ENCODE results near the gene SKA1. TPM values are rescaled to one million over a fixed set of nuclear protein-coding genes. Genes with fewer than 3 reads are reported as not detected.

SKA1 gene, protein sequence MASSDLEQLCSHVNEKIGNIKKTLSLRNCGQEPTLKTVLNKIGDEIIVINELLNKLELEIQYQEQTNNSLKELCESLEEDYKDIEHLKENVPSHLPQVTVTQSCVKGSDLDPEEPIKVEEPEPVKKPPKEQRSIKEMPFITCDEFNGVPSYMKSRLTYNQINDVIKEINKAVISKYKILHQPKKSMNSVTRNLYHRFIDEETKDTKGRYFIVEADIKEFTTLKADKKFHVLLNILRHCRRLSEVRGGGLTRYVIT
- total RNA-seq (2014; rRNA removed; shearing (Covaris generic)), result 41.1 and 49.9 TPM in 2 replicates

DNA sequence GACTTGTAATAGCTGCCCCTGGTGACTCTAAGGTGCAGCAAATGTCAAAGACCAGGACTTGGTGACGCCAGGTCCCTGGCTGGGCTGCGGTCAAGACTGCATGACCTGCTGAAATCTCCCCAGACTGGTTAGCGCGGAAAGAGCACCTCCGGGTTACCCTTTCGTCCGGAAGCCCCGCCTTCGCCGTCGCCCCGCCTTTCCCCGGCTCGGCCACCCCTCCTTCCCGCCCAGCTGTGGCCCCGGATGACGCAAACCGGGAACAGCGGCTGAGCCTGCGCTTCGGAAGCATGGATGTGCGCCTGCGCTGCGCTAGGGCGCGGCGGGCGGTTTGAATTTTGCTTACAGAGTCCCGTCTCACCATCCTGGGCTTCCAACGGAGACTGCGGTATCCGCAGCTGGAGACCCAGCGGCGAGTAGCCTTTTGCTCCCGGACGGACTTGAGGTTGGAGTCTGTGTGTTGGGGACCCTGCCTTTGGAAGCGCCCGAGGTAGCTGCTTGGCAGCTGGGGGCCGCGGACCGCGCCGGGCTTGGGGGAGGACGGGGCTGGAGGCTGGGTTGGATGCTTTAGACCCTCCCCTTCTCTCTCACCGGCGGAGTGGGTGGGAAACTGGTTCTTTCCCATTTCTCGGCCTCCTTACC lies at the start of gene SKA1:
Gene SKA1, plus strand, starts transcription at position 294 of the 639 bp plus-strand sequence. CDS start 785 bp downstream, outside the sequence.
- Histone ChIP-seq H3K4me1 (peaks cover 5% of the 10 kb centered on the region; the same call in 1 of the 2 replicates), H3K9me3 (replicated peaks) (no peaks in the 10 kb centered on the region), H3K4me3 (peak within 1 kb of the TSS; percentile 88), H3K27ac (peak within 1 kb of the TSS; percentile 83), H3K27me3 (no peaks in the 10 kb centered on the region), H3K36me3 (peaks cover 19% of the 10 kb centered on the region)
- DNase-seq, result peak; percentile 90 to 94

DNA sequence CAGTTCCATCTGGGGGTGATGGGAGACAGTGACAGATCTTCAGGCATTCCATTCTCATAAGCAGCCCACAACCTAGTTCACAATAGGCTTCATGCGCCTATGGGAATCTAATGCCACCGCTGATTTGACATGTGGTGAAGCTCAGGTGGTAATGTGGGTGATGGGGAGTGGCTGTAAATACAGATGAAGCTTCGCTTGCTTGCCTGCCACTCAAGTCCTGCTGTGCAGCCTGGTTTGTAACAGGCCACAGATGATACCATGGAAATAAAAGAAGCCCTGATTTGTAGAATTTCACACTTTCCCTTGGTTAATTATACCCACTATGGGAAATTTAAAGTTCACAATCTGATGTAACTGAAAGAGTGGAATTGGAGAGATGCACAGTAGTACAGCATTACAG lies 46.9 kb upstream of the SKA1 start:
- no peak overlapping the region for H3K27ac ChIP-seq
- no peak overlapping the region for H3K4me3 ChIP-seq
- no peaks in the 10 kb centered on the region for H3K27me3 ChIP-seq
- no peaks in the 10 kb centered on the region for H3K9me3 ChIP-seq (replicated peaks)
- DNase-seq, result no peak
- H3K36me3 ChIP-seq, result no peaks in the 10 kb centered on the region
- H3K4me1 ChIP-seq, result no peaks in the 10 kb centered on the region

DNA sequence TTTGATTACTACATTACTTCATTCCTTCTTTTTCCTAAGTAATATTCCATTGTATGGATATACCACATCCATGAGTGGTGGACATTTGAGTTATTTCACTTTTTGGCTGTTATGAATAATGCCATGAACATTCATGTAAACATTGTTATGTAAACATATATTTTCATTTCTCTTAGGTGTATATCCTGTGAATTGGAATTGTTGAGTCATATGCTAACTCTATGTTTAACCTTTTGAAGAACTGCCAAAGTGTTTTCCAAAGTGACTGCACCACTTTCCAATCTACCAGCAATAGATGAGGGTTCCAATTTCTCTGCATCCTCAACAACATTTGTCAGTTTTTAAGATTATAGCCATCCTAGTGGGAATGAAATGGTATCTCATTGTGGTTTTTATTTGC lies 44.7 kb upstream of the SKA1 start:
- Histone ChIP-seq H3K36me3 (no peaks in the 10 kb centered on the region), H3K27ac (no peak overlapping the region), H3K4me1 (no peaks in the 10 kb centered on the region), H3K4me3 (no peak overlapping the region), H3K9me3 (replicated peaks) (no peaks in the 10 kb centered on the region), H3K27me3 (no peaks in the 10 kb centered on the region)
- DNase-seq, result no peak

DNA sequence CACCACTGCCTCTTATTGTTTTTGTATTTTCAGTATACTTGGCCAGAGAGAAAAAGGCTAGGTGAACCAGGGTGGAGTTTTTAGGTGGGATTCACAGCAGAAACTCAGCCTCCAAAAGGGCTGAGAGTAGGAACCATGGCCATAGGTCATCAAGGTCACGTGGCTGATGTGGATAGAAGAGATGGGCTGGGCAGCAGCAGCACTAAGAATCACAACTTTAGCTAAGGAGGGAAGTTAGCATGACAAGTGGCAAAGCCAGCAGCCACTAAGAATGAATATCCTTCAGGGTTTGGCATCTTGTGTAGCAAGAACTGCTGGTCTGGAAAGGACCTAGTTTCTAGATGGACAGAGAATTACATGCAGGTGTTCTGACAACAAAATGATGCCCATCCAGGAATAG lies 43.2 kb upstream of the SKA1 start:
- DNase-seq, result no peak
- H3K4me1 ChIP-seq, result no peaks in the 10 kb centered on the region
- H3K27ac ChIP-seq, result no peak overlapping the region
- no peak overlapping the region for H3K4me3 ChIP-seq
- H3K36me3 ChIP-seq, result no peaks in the 10 kb centered on the region
- no peaks in the 10 kb centered on the region for H3K9me3 ChIP-seq (replicated peaks)
- no peaks in the 10 kb centered on the region; the same call in 1 of the 2 replicates for H3K27me3 ChIP-seq

DNA sequence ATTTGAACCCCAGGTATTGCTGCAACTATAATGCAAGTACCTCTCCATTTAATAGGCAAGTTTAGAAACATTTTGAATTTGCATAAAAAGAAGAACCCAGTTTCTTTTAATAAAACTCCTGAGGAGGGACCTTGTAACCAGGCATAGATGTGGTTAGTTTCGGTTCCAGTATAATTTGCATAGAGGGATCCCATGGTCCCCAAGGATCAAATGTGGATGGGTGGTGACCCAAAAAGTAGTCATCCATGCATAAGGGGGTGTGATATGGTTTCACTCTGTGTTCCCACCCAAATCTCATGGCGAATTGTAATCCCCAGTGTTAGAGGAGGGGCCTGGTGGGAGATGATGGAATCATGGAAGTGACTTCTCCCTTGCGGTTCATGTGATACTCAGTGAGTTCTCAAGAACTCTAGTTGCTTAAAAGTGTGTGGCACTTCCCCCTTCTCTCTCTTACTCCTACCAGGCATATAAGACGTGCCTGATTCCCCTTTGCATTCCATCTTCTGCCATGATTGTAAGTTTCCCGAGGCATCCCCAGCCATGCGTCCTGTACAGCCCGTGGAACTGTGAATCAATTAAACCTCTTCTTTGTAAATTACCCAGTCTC lies 40.2 kb upstream of the SKA1 start:
- no peak overlapping the region for H3K4me3 ChIP-seq
- H3K36me3 ChIP-seq, result no peaks in the 10 kb centered on the region
- DNase-seq, result no peak
- no peaks in the 10 kb centered on the region for H3K9me3 ChIP-seq (replicated peaks)
- no peak overlapping the region for H3K27ac ChIP-seq
- H3K4me1 ChIP-seq, result no peaks in the 10 kb centered on the region
- no peaks in the 10 kb centered on the region; the same call in 1 of the 2 replicates for H3K27me3 ChIP-seq

DNA sequence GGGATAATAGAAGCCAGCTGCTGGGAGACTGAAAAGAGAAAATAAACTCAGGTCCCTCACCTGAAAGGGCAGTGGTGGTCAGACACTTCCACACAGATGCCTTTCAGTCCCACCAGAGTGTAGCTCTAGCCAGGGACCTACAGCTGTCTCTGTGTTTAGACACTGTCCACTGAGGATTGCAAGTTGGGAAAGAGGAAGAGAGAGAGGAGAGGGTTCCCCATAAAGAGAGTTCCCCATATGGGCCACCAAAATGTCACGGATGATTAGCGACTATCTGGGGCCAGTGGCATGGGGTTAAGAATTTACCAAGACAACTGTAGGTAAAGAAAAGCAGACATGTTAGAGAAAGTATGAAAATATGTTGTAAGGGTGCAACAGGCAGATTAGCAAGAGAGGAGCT lies 36.7 kb upstream of the SKA1 start:
- no peak overlapping the region for H3K4me3 ChIP-seq
- H3K36me3 ChIP-seq, result no peaks in the 10 kb centered on the region
- no peaks in the 10 kb centered on the region; the same call in 1 of the 2 replicates for H3K27me3 ChIP-seq
- H3K27ac ChIP-seq, result no peak overlapping the region
- no peak for DNase-seq
- no peaks in the 10 kb centered on the region for H3K9me3 ChIP-seq (replicated peaks)
- no peaks in the 10 kb centered on the region for H3K4me1 ChIP-seq

DNA sequence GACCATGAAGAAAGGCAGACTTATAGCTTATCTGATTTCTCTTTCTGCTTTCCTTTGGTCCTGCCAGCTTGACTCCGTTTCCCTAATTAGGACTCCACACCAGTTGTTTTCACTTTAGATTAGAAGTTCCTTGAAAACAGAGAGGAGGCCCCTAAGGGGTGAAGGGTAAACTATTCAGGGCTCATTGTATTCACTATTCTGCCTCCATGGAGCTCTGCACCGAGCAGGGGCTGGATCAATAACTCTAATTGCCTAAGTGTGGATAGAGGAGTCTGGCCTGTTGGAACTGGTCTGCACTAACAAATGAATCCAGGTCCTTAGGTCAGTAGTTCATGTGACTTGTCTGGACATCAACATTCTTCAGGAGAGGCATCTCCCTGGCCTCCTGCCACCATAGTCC lies 36.1 kb upstream of the SKA1 start:
- H3K4me1 ChIP-seq, result no peaks in the 10 kb centered on the region
- no peak for DNase-seq

DNA sequence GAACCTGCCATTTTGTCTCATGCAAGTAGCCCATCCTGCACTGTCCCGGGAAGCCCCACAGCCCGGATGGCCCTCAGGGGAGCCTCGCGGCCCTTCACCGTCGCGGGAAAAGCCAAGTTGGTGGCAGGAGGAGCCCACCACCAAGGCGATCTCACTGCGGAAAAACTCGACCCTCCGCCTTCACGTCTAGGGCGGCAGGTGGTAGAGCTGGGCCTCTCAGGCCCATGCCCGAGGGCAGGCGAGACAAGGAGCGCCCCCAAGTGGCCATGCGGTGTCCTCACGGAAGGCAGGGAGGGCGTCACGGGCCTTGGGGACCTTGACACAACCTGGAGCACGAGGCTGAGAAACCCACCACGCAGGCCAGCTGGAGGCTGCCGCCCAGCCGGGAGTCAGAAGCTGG lies 34.8 kb upstream of the SKA1 start:
- no peak for DNase-seq
- Histone ChIP-seq H3K27me3 (no peaks in the 10 kb centered on the region; the same call in 1 of the 2 replicates), H3K4me3 (no peak overlapping the region), H3K36me3 (no peaks in the 10 kb centered on the region), H3K9me3 (replicated peaks) (no peaks in the 10 kb centered on the region), H3K27ac (no peak overlapping the region), H3K4me1 (no peaks in the 10 kb centered on the region)

More for the DNA sequence above, 36.1 kb upstream of the SKA1 start:
- H3K27ac ChIP-seq, result no peak overlapping the region
- H3K4me3 ChIP-seq, result no peak overlapping the region
- H3K27me3 ChIP-seq, result no peaks in the 10 kb centered on the region; the same call in 1 of the 2 replicates
- no peaks in the 10 kb centered on the region for H3K9me3 ChIP-seq (replicated peaks)
- no peaks in the 10 kb centered on the region for H3K36me3 ChIP-seq

DNA sequence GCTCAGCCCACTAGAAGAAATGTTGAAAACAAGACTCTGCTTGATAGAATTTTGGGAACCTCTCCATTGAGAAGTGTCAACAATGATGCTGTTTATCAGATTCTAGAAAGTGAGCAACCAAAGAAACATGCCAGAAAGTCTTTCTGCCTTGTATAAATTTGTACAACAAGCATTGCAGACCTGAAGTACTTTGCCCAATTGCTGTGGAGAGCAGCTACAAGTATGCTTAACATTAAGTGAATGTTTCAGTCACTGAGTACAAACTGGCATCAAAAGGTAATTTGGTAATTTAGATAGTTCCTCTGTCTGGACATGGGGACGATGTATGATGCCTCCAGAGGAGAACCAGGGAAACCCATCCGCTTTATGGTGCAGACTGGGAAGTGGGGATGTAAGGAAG lies 33.4 kb upstream of the SKA1 start:
- H3K4me3 ChIP-seq, result no peak overlapping the region
- H3K36me3 ChIP-seq, result no peaks in the 10 kb centered on the region
- no peaks in the 10 kb centered on the region for H3K27me3 ChIP-seq
- no peak overlapping the region for H3K27ac ChIP-seq
- no peak for DNase-seq
- H3K4me1 ChIP-seq, result no peaks in the 10 kb centered on the region
- H3K9me3 ChIP-seq (replicated peaks), result no peaks in the 10 kb centered on the region

DNA sequence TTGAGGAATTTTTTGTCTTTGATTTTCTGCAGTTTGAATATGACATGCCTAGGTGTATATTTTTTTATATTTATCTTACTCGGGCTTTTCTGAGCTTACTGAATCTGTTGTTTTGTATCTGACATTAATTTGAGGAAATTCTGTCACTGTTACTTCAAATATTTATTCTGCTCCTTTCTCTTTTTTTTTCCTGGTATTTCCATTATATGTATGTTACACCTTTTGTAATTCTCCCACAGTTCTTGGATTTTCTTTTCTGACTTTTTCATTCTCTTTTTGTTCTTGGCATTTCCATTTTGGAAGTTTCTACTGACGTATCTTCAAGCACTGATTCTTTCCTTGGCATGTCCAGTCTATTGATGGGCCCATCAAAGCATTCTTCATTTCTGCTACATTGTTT lies 24.1 kb upstream of the SKA1 start:
- no peaks in the 10 kb centered on the region for H3K36me3 ChIP-seq
- H3K4me1 ChIP-seq, result no peaks in the 10 kb centered on the region
- no peak overlapping the region for H3K27ac ChIP-seq
- no peak for DNase-seq
- no peaks in the 10 kb centered on the region for H3K9me3 ChIP-seq (replicated peaks)
- no peak overlapping the region for H3K4me3 ChIP-seq
- no peaks in the 10 kb centered on the region for H3K27me3 ChIP-seq

DNA sequence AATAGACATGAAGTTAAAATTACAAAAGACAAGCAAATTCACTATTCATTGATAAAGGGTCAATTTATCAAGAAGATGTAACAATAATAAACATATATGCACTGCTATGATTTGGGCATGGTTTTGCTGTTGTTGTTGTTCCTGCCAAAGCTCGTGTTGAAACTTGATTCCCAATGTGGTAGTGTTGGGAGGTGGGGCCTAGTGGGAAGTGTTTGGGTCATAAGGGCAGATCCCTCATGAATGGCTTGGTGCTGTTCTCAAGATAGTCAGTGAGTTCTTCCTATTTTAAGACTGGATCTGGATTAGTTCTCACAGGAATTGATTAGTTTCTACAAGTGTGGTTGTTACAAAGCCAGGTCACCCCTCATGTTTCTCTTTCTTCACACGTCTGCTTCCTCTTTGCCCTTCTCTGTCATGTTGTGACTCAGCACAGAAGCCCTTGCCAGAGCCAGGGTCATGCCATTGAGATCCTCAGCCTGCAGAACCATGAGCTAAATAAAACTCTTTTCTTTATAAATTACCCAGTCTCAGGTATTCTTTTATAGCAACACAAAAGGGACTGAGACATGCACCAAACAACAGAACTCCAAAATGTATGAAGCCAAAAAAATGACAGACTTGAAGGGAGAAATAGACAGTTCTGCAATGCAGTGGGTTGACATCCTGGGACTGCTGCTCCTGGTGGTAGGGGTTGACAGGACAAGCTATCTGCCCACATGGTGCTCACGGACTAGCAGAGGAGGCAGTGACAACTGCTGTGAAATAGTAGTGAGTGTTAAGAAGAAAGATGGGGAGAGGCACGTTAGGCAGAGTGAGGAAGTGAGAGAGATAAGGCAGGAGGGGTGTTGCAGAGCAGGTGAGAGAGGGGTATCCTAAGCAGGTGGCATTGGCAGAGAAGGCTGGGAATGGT lies 18.6 kb upstream of the SKA1 start:
- Histone ChIP-seq H3K27ac (no peak overlapping the region), H3K4me3 (no peak overlapping the region), H3K9me3 (replicated peaks) (no peaks in the 10 kb centered on the region), H3K4me1 (peaks cover 2% of the 10 kb centered on the region; the same call in 1 of the 2 replicates), H3K27me3 (no peaks in the 10 kb centered on the region), H3K36me3 (no peaks in the 10 kb centered on the region)
- DNase-seq, result no peak

DNA sequence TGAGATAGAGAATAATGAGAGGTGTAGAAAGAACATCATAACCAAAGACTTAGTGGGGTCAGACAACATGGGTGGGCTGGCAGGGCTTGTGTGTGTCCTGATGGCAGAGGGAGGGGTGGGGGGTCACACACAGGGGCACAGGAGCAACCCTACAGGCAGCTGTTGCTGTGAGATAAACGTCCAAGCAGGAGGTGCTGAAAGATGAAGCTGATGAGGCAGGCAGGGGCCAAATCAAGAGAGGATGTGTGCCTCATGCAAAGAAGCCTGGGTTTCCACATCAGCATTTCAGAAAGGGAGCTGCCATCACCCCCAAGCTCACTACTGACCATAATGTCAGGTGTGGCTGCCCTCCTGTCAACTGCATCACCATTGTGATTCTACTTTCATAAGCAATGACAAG lies 16.0 kb upstream of the SKA1 start:
- peak; percentile 38 to 40 for DNase-seq
- no peak overlapping the region for H3K27ac ChIP-seq
- H3K27me3 ChIP-seq, result no peaks in the 10 kb centered on the region
- no peaks in the 10 kb centered on the region for H3K9me3 ChIP-seq (replicated peaks)
- no peaks in the 10 kb centered on the region for H3K36me3 ChIP-seq
- H3K4me1 ChIP-seq, result peaks cover 2% of the 10 kb centered on the region; the same call in 1 of the 2 replicates
- H3K4me3 ChIP-seq, result no peak overlapping the region

DNA sequence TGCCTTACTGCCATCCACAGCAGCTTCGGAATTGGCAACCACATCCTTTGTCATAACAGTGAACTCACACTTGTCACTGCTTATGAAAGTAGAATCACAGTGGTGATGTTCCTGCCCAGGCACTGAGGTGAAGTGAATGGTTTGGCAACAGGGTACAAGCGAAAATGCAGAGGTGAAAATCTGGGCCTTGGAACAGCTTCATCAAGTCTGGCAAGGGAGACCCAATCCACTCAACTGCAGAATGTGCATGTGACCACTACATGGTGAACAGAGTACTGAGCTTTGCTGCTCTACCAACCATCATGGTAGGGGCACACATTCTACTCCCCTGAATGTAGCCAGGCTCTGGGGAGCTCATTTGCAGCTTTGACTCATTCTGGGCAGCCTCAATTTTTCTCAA lies 15.0 kb upstream of the SKA1 start:
- H3K36me3 ChIP-seq, result no peaks in the 10 kb centered on the region
- H3K4me1 ChIP-seq, result peaks cover 2% of the 10 kb centered on the region; the same call in 1 of the 2 replicates

DNA sequence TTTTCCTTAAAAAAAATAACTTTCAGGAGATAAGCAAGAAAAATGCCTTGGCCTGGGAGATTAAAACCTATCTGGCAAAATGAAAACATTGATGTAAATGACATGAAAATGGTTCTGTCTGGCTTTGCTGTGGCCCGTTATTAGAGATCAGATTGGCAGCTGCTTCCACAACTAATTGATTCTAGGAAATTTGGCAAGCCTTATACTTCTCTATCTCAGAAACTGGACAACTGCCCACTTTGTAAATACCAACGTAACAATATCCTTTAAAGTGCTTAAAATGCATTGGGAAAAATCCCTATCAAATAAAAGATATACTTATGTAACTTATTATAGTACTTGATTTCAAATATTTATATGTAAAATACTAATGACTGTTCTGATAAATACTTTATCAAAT lies 14.2 kb upstream of the SKA1 start:
- Histone ChIP-seq H3K4me3 (no peak overlapping the region), H3K9me3 (replicated peaks) (no peaks in the 10 kb centered on the region), H3K4me1 (peaks cover 2% of the 10 kb centered on the region; the same call in 1 of the 2 replicates), H3K27me3 (no peaks in the 10 kb centered on the region), H3K36me3 (no peaks in the 10 kb centered on the region), H3K27ac (no peak overlapping the region)
- no peak for DNase-seq

More for the DNA sequence above, 15.0 kb upstream of the SKA1 start:
- Histone ChIP-seq H3K27me3 (no peaks in the 10 kb centered on the region), H3K4me3 (no peak overlapping the region), H3K9me3 (replicated peaks) (no peaks in the 10 kb centered on the region), H3K27ac (no peak overlapping the region)
- no peak for DNase-seq
